ENCODE measurements around the gene CELA2B. TPM values are rescaled to one million over a fixed set of nuclear protein-coding genes. Genes with fewer than 3 reads are reported as not detected.
"Not testable (repeated sequence)": the region's sequence is repeated elsewhere in the genome, so short reads cannot be mapped to it uniquely, and the experiment has no call there.

CELA2B gene
- total and polyA plus RNA-seq, 2 donors from 2014 or later = not detected

GRCh38 chr1:15510611-15511405, 34.9 kb downstream of the CELA2B start:
- Histone ChIP-seq H3K36me3 (ENCODE audit: control insufficient read depth in 2 of 3, insufficient read depth in 3 of 3, low read length in 3 of 3) (peaks cover 0 to 7% (median 4%) of the 10 kb centered on the region in 3 donors), H3K9ac (ENCODE audit: low read length in 3 of 3) (no peak overlapping the region), H3K9me3 (ENCODE audit: control insufficient read depth in 2 of 3, insufficient read depth in 1 of 3, low read length in 3 of 3) (no peaks in the 10 kb centered on the region), H3K4me3 (ENCODE audit: low read length in 3 of 3) (no peak overlapping the region), H3K27ac (ENCODE audit: low read depth in 2 of 2, low read length in 2 of 2) (no peak overlapping the region), H3K4me1 (ENCODE audit: control insufficient read depth in 2 of 3, insufficient read depth in 2 of 3, low read depth in 1 of 3, low read length in 3 of 3) (no peaks in the 10 kb centered on the region), H3K27me3 (ENCODE audit: control insufficient read depth, insufficient read depth, low read length) (no peaks in the 10 kb centered on the region)
- TF ChIP-seq CTCF (IDR thresholded peaks at IDR 0.05; ENCODE audit: borderline replicate concordance, extremely low read depth, insufficient read depth) = no peak
- intact Hi-C loops (cut with DNase I) = no loop called here
- no peak for FAIRE-seq
- DNase-seq = no peak

- no peak for TF ChIP-seq CTCF (IDR thresholded peaks at IDR 0.05; ENCODE audit: borderline replicate concordance, extremely low read depth, insufficient read depth)
- DNase-seq (no peak), FAIRE-seq (no peak)
- Histone ChIP-seq H3K9me3 (ENCODE audit: control insufficient read depth in 2 of 3, insufficient read depth in 1 of 3, low read length in 3 of 3) (no peaks in the 10 kb centered on the region), H3K27me3 (ENCODE audit: control insufficient read depth, insufficient read depth, low read length) (no peaks in the 10 kb centered on the region), H3K36me3 (ENCODE audit: control insufficient read depth in 2 of 3, insufficient read depth in 3 of 3, low read length in 3 of 3) (peaks cover 0 to 22% (median 2%) of the 10 kb centered on the region in 3 donors), H3K4me3 (ENCODE audit: low read length in 3 of 3) (no peak overlapping the region), H3K9ac (ENCODE audit: low read length in 3 of 3) (no peak overlapping the region), H3K27ac (ENCODE audit: low read depth in 2 of 2, low read length in 2 of 2) (no peak overlapping the region), H3K4me1 (ENCODE audit: control insufficient read depth in 2 of 3, insufficient read depth in 2 of 3, low read depth in 1 of 3, low read length in 3 of 3) (no peaks in the 10 kb centered on the region)
- intact Hi-C loops (cut with DNase I) = no loop called here
These were observed 37.3 kb downstream of the CELA2B start for GRCh38 chr1:15513192-15513591.

- Histone ChIP-seq H3K9ac (ENCODE audit: low read length in 3 of 3) (no peak overlapping the region), H3K27me3 (ENCODE audit: control insufficient read depth, insufficient read depth, low read length) (no peaks in the 10 kb centered on the region), H3K27ac (ENCODE audit: low read depth in 2 of 2, low read length in 2 of 2) (no peak overlapping the region), H3K4me3 (ENCODE audit: low read length in 3 of 3) (no peak overlapping the region), H3K36me3 (ENCODE audit: control insufficient read depth in 2 of 3, insufficient read depth in 3 of 3, low read length in 3 of 3) (peaks cover 0 to 22% (median 2%) of the 10 kb centered on the region in 3 donors), H3K4me1 (ENCODE audit: control insufficient read depth in 2 of 3, insufficient read depth in 2 of 3, low read depth in 1 of 3, low read length in 3 of 3) (no peaks in the 10 kb centered on the region), H3K9me3 (ENCODE audit: control insufficient read depth in 2 of 3, insufficient read depth in 1 of 3, low read length in 3 of 3) (no peaks in the 10 kb centered on the region)
- FAIRE-seq = no peak
- intact Hi-C loops (cut with DNase I) = no loop called here
- TF ChIP-seq CTCF (IDR thresholded peaks at IDR 0.05; ENCODE audit: borderline replicate concordance, extremely low read depth, insufficient read depth) = no peak
- DNase-seq = no peak
These were observed 38.0 kb downstream of the CELA2B start for GRCh38 chr1:15513919-15514318.

DNA sequence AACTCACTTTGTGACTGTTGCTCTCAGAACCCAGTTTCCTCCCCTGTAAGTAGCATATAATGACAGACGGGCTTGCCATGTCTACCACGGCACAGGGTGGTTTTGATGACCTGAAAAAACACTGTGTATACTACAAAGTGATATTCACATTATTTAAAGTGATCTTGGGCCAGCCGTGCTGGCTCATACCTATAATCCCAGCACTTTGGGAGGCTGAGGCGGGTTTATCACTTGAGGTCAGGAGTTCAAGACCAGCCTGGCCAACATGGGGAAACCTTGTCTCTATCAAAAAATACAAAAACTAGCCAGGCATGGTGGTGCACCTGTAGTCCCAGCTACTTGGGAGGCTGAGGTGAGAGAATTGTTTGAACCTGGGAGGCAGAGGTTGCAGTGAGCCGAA, 38.7 kb downstream of the CELA2B start:
- H3K27me3 ChIP-seq (ENCODE audit: control insufficient read depth, insufficient read depth, low read length); H3K9ac ChIP-seq (ENCODE audit: low read length in 3 of 3); FAIRE-seq; H3K9me3 ChIP-seq (ENCODE audit: control insufficient read depth in 2 of 3, insufficient read depth in 1 of 3, low read length in 3 of 3); DNase-seq; H3K4me3 ChIP-seq (ENCODE audit: low read length in 3 of 3); intact Hi-C loops (cut with DNase I); H3K27ac ChIP-seq (ENCODE audit: low read depth in 2 of 2, low read length in 2 of 2); H3K4me1 ChIP-seq (ENCODE audit: control insufficient read depth in 2 of 3, insufficient read depth in 2 of 3, low read depth in 1 of 3, low read length in 3 of 3): not testable (repeated sequence)
- H3K36me3 ChIP-seq (ENCODE audit: control insufficient read depth in 2 of 3, insufficient read depth in 3 of 3, low read length in 3 of 3) = peaks cover 0 to 22% (median 2%) of the 10 kb centered on the region in 3 donors
